Keratinocyte (primary cell): Measurements from ENCODE around the gene CLC. TPM values are rescaled to one million over a fixed set of nuclear protein-coding genes. Genes with fewer than 3 reads are reported as not detected.

Experiments used
- DNase-seq: peaks from one replicate; pipeline ENCODE4 v3.0.0-alpha.2; 2011; ENCODE audit warnings: low read depth, missing footprints, low spot score
- FAIRE-seq: peaks from 2 replicates; lab custom pipeline; 2011; peaks lifted over from hg19 to GRCh38; lab: Jason Lieb, UNC
- H2AFZ ChIP-seq: 2 replicates; pipeline ENCODE4 v1.6.0; 2012; ENCODE audit warnings: low read length, control low read depth, inconsistent platforms; ENCODE audit not compliant: control insufficient read depth
- H3K27ac ChIP-seq: 2 replicates; pipeline ENCODE4 v1.5.1; 2011; ENCODE audit warnings: low read length; ENCODE audit not compliant: control insufficient read depth, insufficient read depth
- H3K27me3 ChIP-seq: 3 replicates; pipeline ENCODE4 v1.6.0; 2011; ENCODE audit warnings: low read length; ENCODE audit not compliant: control insufficient read depth, insufficient read depth; ENCODE audit errors: extremely low read depth
- H3K36me3 ChIP-seq, 2 experiments: 2 replicates in 1 of 2; 3 replicates in 1 of 2; pipeline ENCODE4 v1.5.1; 2011; ENCODE audit warnings: low read length in 2 of 2, mild to moderate bottlenecking in 1 of 2; ENCODE audit not compliant: control insufficient read depth in 2 of 2, insufficient read depth in 2 of 2; ENCODE audit errors: extremely low read depth in 1 of 2
- H3K4me1 ChIP-seq: 3 replicates; pipeline ENCODE4 v1.5.1; 2011; ENCODE audit warnings: low read length; ENCODE audit not compliant: control insufficient read depth, insufficient read depth; ENCODE audit errors: extremely low read depth
- H3K4me2 ChIP-seq: 3 replicates; pipeline ENCODE4 v1.6.0; 2011; ENCODE audit warnings: low read depth, low read length; ENCODE audit not compliant: control insufficient read depth, insufficient read depth; ENCODE audit errors: extremely low read depth
- H3K4me3 ChIP-seq, 3 experiments: fragments of 200-600 bp in 1 of 3; sonication (generic) in 1 of 3; 2 replicates in 2 of 3; 3 replicates in 1 of 3; pipeline ENCODE4 v1.5.1; 2011 to 2016; ENCODE audit warnings: low read length in 3 of 3, mild to moderate bottlenecking in 3 of 3, control low read depth in 2 of 3, inconsistent platforms in 1 of 3, low read depth in 1 of 3, mixed read lengths in 1 of 3, mixed run types in 1 of 3, moderate library complexity in 1 of 3; ENCODE audit not compliant: control insufficient read depth in 2 of 3, insufficient read depth in 2 of 3; ENCODE audit errors: extremely low read depth in 1 of 3
- H3K79me2 ChIP-seq: 2 replicates; pipeline ENCODE4 v1.6.0; 2012; ENCODE audit warnings: low read length; ENCODE audit not compliant: control insufficient read depth, insufficient read depth
- H3K9ac ChIP-seq: 3 replicates; pipeline ENCODE4 v1.6.0; 2011; ENCODE audit warnings: low read length; ENCODE audit not compliant: control insufficient read depth, insufficient read depth; ENCODE audit errors: extremely low read depth
- H3K9me1 ChIP-seq: 3 replicates; pipeline ENCODE4 v1.6.0; 2011; ENCODE audit warnings: low read length; ENCODE audit not compliant: control insufficient read depth, insufficient read depth; ENCODE audit errors: extremely low read depth
- H3K9me3 ChIP-seq: 2 replicates; pipeline ENCODE4 v1.5.1; 2012; ENCODE audit warnings: low read depth, low read length; ENCODE audit not compliant: control insufficient read depth
- H4K20me1 ChIP-seq: 3 replicates; pipeline ENCODE4 v1.6.0; 2011; ENCODE audit warnings: low read length; ENCODE audit not compliant: control insufficient read depth, insufficient read depth; ENCODE audit errors: extremely low read depth
- EZH2 ChIP-seq: IDR thresholded peaks from one replicate; pipeline ENCODE4 v1.6.1; 2012; ENCODE audit warnings: inconsistent platforms, mild to moderate bottlenecking, low read length, moderate library complexity
- dilution Hi-C: fragments of 300-500 bp; cut with MboI; formaldehyde crosslinking; loops from one replicate; pipeline ENCODE4 v1.7.0; 2020; ENCODE audit warnings: low sequenced_read_pairs; ENCODE audit not compliant: extremely low pct_ligation_motif_present
- polyA plus RNA-seq, 5 experiments: library from polyadenylated mRNA; depleted of rRNA in 3 of 5; stranded (reverse) in 3 of 5; stranded (forward) in 1 of 5; unstranded in 1 of 5; fragments of >200 nt; gene quantifications; 1 replicate in 1 of 5; 2 replicates in 3 of 5; 3 replicates in 1 of 5; pipeline versions ENCODE4 v1.2.1 to v1.2.3, GENCODE V29; 2011 to 2012; ENCODE audit warnings: missing spikeins in 2 of 5, low read depth in 1 of 5, low replicate concordance in 1 of 5
- TF ChIP-seq, protein P1 (sequence below), 3 experiments: IDR thresholded peaks in 1 of 3; conservative IDR thresholded peaks in 1 of 3; optimal IDR thresholded peaks in 1 of 3; 2 replicates in 2 of 3; 3 replicates in 1 of 3; pipeline versions ENCODE3 to v1.5.1; 2011; ENCODE audit warnings: low read length in 3 of 3, mild to moderate bottlenecking in 3 of 3, moderate library complexity in 2 of 3, control low read depth in 1 of 3, inconsistent platforms in 1 of 3; ENCODE audit not compliant: insufficient read depth in 2 of 3; ENCODE audit errors: extremely low read depth in 1 of 3

CLC gene
- polyA plus RNA-seq, 1 donor (not counting 4 experiments of a cell fraction or from before 2014, with no cell fraction given) = not detected

GRCh38 chr19:39778763-39779162 lies 40.9 kb upstream of the CLC start, which contains the start of gene LEUTX:
TSS of gene LEUTX (plus strand) at chr19:39778854. CDS start at chr19:39778921, 67 bp downstream.
- no peaks in the 10 kb centered on the region for H3K9me3 ChIP-seq
- H3K27me3 ChIP-seq = no peaks in the 10 kb centered on the region
- TF ChIP-seq, protein P1, sequence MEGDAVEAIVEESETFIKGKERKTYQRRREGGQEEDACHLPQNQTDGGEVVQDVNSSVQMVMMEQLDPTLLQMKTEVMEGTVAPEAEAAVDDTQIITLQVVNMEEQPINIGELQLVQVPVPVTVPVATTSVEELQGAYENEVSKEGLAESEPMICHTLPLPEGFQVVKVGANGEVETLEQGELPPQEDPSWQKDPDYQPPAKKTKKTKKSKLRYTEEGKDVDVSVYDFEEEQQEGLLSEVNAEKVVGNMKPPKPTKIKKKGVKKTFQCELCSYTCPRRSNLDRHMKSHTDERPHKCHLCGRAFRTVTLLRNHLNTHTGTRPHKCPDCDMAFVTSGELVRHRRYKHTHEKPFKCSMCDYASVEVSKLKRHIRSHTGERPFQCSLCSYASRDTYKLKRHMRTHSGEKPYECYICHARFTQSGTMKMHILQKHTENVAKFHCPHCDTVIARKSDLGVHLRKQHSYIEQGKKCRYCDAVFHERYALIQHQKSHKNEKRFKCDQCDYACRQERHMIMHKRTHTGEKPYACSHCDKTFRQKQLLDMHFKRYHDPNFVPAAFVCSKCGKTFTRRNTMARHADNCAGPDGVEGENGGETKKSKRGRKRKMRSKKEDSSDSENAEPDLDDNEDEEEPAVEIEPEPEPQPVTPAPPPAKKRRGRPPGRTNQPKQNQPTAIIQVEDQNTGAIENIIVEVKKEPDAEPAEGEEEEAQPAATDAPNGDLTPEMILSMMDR (optimal IDR thresholded peaks at IDR 0.05 in 1 of 3, IDR thresholded peaks at IDR 0.05 in 1 of 3, conservative IDR thresholded peaks at IDR 0.05 in 1 of 3; ENCODE audit: extremely low read depth in 1 of 3, insufficient read depth in 2 of 3, low read length in 3 of 3) = no peak
- TF ChIP-seq EZH2 = no peak
- no peaks in the 10 kb centered on the region for H3K36me3 ChIP-seq
- H3K4me1 ChIP-seq = no peaks in the 10 kb centered on the region
- no peaks in the 10 kb centered on the region for H3K9me1 ChIP-seq
- H2AFZ ChIP-seq = no peak within 1 kb of the TSS
- FAIRE-seq = no peak
- H4K20me1 ChIP-seq = no peaks in the 10 kb centered on the region
- H3K4me3 ChIP-seq = no peak within 1 kb of the TSS
- dilution Hi-C loops = no loop called here
- H3K4me2 ChIP-seq = no peak within 1 kb of the TSS
- no peak within 1 kb of the TSS for H3K27ac ChIP-seq
- DNase-seq = no peak
- no peak within 1 kb of the TSS for H3K9ac ChIP-seq
- no peaks in the 10 kb centered on the region for H3K79me2 ChIP-seq

DNA sequence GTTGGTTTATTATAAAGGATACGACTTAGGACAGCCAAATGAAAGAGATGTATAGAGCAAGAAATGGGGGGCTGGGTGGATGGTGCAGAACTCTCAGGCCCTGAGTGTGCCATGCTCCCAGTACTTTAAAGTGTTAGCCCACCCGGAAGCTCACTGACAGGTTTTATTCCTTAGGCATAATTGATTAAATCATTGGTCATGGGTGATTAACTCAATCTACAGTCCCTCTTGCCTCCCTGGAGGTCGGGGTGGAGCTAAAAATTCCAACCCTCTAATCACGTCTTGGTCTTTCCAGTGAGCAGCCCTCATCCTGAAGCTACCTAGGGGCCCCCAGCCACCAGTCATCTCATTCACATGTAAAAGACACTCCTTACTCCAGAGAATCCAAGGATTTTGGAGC lies 31.0 kb upstream of the CLC start:
- DNase-seq (no peak), FAIRE-seq (no peak)
- Histone ChIP-seq H4K20me1 (no peaks in the 10 kb centered on the region), H3K9ac (no peak overlapping the region), H3K27ac (no peak overlapping the region), H3K4me2 (no peak overlapping the region), H3K4me3 (no peak overlapping the region), H3K9me1 (no peaks in the 10 kb centered on the region), H3K36me3 (no peaks in the 10 kb centered on the region), H2AFZ (no peak overlapping the region), H3K9me3 (no peaks in the 10 kb centered on the region), H3K27me3 (no peaks in the 10 kb centered on the region), H3K4me1 (no peaks in the 10 kb centered on the region), H3K79me2 (no peaks in the 10 kb centered on the region)
- TF ChIP-seq, protein P1 (optimal IDR thresholded peaks at IDR 0.05 in 1 of 3, IDR thresholded peaks at IDR 0.05 in 1 of 3, conservative IDR thresholded peaks at IDR 0.05 in 1 of 3; ENCODE audit: extremely low read depth in 1 of 3, insufficient read depth in 2 of 3, low read length in 3 of 3) = no peak
- no peak for TF ChIP-seq EZH2
- dilution Hi-C loops = no loop called here
